Stimulated activated CD4-positive, alpha-beta T cell treated with anti-CD3 and anti-CD28 coated beads, TNF-alpha, amount 100 ng/mL, for 48 hours (primary cell): ENCODE data around the gene BRCA1.
"Not testable (repeated sequence)": the region's sequence is repeated elsewhere in the genome, so short reads cannot be mapped to it uniquely, and the experiment has no call there.

ENCODE experiments used
- DNase-seq, 3 donors: peaks; one replicate each; pipeline ENCODE4 v3.0.0-alpha.2; 2020; ENCODE audit warnings: low read depth in 3 of 3

The BRCA1 gene

GRCh38 chr17:43069368-43069898 lies 55.7 kb downstream of the BRCA1 start:
- DNase-seq: no peak

GRCh38 chr17:43068570-43069367 lies 56.4 kb downstream of the BRCA1 start:
- DNase-seq: no peak

GRCh38 chr17:43062984-43063638 lies 62.1 kb downstream of the BRCA1 start:
- DNase-seq: no peak

- no peak for DNase-seq
These were observed 69.1 kb downstream of the BRCA1 start for GRCh38 chr17:43056051-43056450.

GRCh38 chr17:43053008-43053407 lies 72.2 kb downstream of the BRCA1 start:
- not testable (repeated sequence) for DNase-seq

GRCh38 chr17:43051969-43052368 lies 73.2 kb downstream of the BRCA1 start:
- DNase-seq: no peak

- no peak for DNase-seq
These were observed 81.1 kb downstream of the BRCA1 start for GRCh38 chr17:43044024-43044423.

GRCh38 chr17:43043307-43043706 lies 81.9 kb downstream of the BRCA1 start:
- no peak for DNase-seq

GRCh38 chr17:43042025-43042628 lies 83.0 kb downstream of the BRCA1 start:
- no peak for DNase-seq

GRCh38 chr17:43040655-43041054 lies 84.5 kb downstream of the BRCA1 start:
- DNase-seq: no peak

- DNase-seq: no peak
These were observed 85.5 kb downstream of the BRCA1 start for GRCh38 chr17:43039646-43040045.

GRCh38 chr17:43034894-43035293 lies 90.3 kb downstream of the BRCA1 start:
- no peak for DNase-seq

- DNase-seq: no peak
These were observed 90.9 kb downstream of the BRCA1 start for GRCh38 chr17:43033948-43034881.

GRCh38 chr17:43031666-43032065 lies 93.5 kb downstream of the BRCA1 start:
- DNase-seq: no peak

- DNase-seq: no peak
These were observed 94.9 kb downstream of the BRCA1 start for GRCh38 chr17:43030137-43030767.

- no peak for DNase-seq
These were observed 96.8 kb downstream of the BRCA1 start for GRCh38 chr17:43028221-43028861.

GRCh38 chr17:43027091-43028032 lies 97.8 kb downstream of the BRCA1 start:
- no peak for DNase-seq

- DNase-seq: no peak
These were observed 98.6 kb downstream of the BRCA1 start for GRCh38 chr17:43026595-43026994.

GRCh38 chr17:43025766-43026537 lies 99.2 kb downstream of the BRCA1 start:
- no peak for DNase-seq
